Loucy (cell line): ENCODE results near the gene MAPK8.

Experiments
- EZH2phosphoT487 ChIP-seq: fragments of 200-600 bp; IDR thresholded peaks from 2 replicates; pipeline ENCODE4 v1.6.1; 2018; ENCODE audit warnings: antibody characterized with exemption, mild to moderate bottlenecking, moderate library complexity, borderline replicate concordance
- TF ChIP-seq, protein P1 (sequence below): fragments of 200-600 bp; sonication (generic); conservative IDR thresholded peaks from 2 replicates; pipeline ENCODE4 v1.5.1; 2014; ENCODE audit warnings: mild to moderate bottlenecking, antibody characterized with exemption, low read length

GRCh38 chr10:48417374-48417773, 110.9 kb downstream of the MAPK8 start:
- TF ChIP-seq, protein P1, sequence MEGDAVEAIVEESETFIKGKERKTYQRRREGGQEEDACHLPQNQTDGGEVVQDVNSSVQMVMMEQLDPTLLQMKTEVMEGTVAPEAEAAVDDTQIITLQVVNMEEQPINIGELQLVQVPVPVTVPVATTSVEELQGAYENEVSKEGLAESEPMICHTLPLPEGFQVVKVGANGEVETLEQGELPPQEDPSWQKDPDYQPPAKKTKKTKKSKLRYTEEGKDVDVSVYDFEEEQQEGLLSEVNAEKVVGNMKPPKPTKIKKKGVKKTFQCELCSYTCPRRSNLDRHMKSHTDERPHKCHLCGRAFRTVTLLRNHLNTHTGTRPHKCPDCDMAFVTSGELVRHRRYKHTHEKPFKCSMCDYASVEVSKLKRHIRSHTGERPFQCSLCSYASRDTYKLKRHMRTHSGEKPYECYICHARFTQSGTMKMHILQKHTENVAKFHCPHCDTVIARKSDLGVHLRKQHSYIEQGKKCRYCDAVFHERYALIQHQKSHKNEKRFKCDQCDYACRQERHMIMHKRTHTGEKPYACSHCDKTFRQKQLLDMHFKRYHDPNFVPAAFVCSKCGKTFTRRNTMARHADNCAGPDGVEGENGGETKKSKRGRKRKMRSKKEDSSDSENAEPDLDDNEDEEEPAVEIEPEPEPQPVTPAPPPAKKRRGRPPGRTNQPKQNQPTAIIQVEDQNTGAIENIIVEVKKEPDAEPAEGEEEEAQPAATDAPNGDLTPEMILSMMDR = no peak
- no peak for TF ChIP-seq EZH2phosphoT487
